ENCODE measurements around the gene MDP1.
"Not testable (repeated sequence)": the region's sequence is repeated elsewhere in the genome, so short reads cannot be mapped to it uniquely, and the experiment has no call there.

The MDP1 gene

GRCh38 chr14:24212924-24213865, 2.7 kb downstream of the MDP1 start, which contains the start of gene CHMP4A:
Gene CHMP4A (minus strand): TSS chr14:24213488. CDS start chr14:24213439, 49 bp downstream.
- peak within 1 kb of the TSS; percentile 83 for H3K4me3 ChIP-seq (ENCODE audit: low read length)
- TF ChIP-seq CTCF (conservative IDR thresholded peaks at IDR 0.05; ENCODE audit: low read depth, low read length): peak; percentile 28
- peak; percentile 94 for DNase-seq (ENCODE audit: low read depth)

GRCh38 chr14:24211311-24211710, 4.6 kb downstream of the MDP1 start:
- DNase-seq (ENCODE audit: low read depth): no peak
- no peak overlapping the region for H3K4me3 ChIP-seq (ENCODE audit: low read length)
- TF ChIP-seq CTCF (conservative IDR thresholded peaks at IDR 0.05; ENCODE audit: low read depth, low read length): no peak

GRCh38 chr14:24207625-24208024, 8.2 kb downstream of the MDP1 start:
- TF ChIP-seq CTCF (conservative IDR thresholded peaks at IDR 0.05; ENCODE audit: low read depth, low read length): no peak
- no peak overlapping the region for H3K4me3 ChIP-seq (ENCODE audit: low read length)
- no peak for DNase-seq (ENCODE audit: low read depth)

GRCh38 chr14:24207104-24207551, 8.7 kb downstream of the MDP1 start:
- TF ChIP-seq CTCF (conservative IDR thresholded peaks at IDR 0.05; ENCODE audit: low read depth, low read length): no peak
- no peak overlapping the region for H3K4me3 ChIP-seq (ENCODE audit: low read length)
- no peak for DNase-seq (ENCODE audit: low read depth)

GRCh38 chr14:24206260-24207103, 9.4 kb downstream of the MDP1 start:
- no peak for TF ChIP-seq CTCF (conservative IDR thresholded peaks at IDR 0.05; ENCODE audit: low read depth, low read length)
- no peak overlapping the region for H3K4me3 ChIP-seq (ENCODE audit: low read length)
- no peak for DNase-seq (ENCODE audit: low read depth)

GRCh38 chr14:24204163-24205146, 11.4 kb downstream of the MDP1 start:
- TF ChIP-seq CTCF (conservative IDR thresholded peaks at IDR 0.05; ENCODE audit: low read depth, low read length): no peak
- H3K4me3 ChIP-seq (ENCODE audit: low read length): no peak overlapping the region
- DNase-seq (ENCODE audit: low read depth): no peak

GRCh38 chr14:24203249-24203886, 12.5 kb downstream of the MDP1 start:
- not testable (repeated sequence) for DNase-seq (ENCODE audit: low read depth); H3K4me3 ChIP-seq (ENCODE audit: low read length)

- DNase-seq (ENCODE audit: low read depth); H3K4me3 ChIP-seq (ENCODE audit: low read length): not testable (repeated sequence)
Observed at GRCh38 chr14:24202538-24202937, 13.3 kb downstream of the MDP1 start.

Measured in retinal pigment epithelial cell (primary cell).